ENCODE data around the gene ATRNL1. TPM values are rescaled to one million over a fixed set of nuclear protein-coding genes. Genes with fewer than 3 reads are reported as not detected.

The ATRNL1 gene
- total and polyA plus RNA-seq, 12 donors: 4.8 to 217 (median 92.4) TPM

DNA sequence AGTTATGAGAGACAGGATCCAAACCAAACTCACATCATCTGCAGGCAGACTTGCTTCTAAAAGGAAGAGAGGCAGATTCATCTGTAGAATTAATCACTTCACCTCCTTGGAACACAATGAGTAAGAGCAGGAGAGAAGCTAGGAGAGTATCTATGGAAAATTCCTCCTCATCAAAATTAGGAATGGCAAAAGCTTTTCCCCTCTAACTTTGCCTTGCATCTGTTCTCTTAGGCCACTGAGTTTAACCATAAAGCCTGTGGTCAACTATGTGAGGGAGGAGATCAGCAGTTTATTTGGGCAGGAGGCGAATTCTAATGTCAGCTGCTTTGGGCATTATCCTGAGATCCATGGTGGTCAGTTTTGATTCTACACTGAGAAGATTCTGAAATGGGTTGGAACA is 618.1 kb downstream of the ATRNL1 start:
- TF ChIP-seq, protein P1, sequence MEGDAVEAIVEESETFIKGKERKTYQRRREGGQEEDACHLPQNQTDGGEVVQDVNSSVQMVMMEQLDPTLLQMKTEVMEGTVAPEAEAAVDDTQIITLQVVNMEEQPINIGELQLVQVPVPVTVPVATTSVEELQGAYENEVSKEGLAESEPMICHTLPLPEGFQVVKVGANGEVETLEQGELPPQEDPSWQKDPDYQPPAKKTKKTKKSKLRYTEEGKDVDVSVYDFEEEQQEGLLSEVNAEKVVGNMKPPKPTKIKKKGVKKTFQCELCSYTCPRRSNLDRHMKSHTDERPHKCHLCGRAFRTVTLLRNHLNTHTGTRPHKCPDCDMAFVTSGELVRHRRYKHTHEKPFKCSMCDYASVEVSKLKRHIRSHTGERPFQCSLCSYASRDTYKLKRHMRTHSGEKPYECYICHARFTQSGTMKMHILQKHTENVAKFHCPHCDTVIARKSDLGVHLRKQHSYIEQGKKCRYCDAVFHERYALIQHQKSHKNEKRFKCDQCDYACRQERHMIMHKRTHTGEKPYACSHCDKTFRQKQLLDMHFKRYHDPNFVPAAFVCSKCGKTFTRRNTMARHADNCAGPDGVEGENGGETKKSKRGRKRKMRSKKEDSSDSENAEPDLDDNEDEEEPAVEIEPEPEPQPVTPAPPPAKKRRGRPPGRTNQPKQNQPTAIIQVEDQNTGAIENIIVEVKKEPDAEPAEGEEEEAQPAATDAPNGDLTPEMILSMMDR (IDR thresholded peaks at IDR 0.05): no peak
- no peak for TF ChIP-seq POLR2A (IDR thresholded peaks at IDR 0.05)
- intact Hi-C loops (cut with DNase I): no loop called here
- H3K27ac ChIP-seq: no peak overlapping the region

DNA sequence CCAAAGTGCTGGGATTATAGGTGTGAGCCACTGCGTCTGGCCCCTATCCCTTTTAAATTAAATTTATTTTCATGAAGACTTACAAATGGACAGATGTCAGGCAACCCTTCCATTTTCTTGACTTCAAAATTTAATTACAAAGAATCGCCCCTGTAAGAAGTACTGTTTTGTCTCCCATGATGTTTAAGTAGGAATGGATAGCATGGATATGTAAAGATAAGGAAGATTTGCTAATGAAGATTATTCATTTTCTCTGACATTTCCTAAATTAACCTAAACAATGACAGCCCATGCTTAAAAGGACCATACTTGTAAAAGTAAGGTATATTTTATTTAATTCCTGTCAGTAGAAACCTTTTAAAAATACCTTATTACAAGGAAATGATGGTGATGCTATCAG is 627.0 kb downstream of the ATRNL1 start:
- WGBS, 4 donors: 86 to 93% (median 91%) methylated on average over 2 of the region's 2 CpGs

More for the DNA sequence above, 618.1 kb downstream of the ATRNL1 start:
- H3K36me3 ChIP-seq (replicated peaks in 1 of 2): no peaks in the 10 kb centered on the region
- no peaks in the 10 kb centered on the region for H3K4me1 ChIP-seq (replicated peaks in 1 of 2)
- no peaks in the 10 kb centered on the region for H3K9me3 ChIP-seq (replicated peaks in 1 of 3)
- 86 to 94% (median 90%) methylated on average over 1 of the region's 1 CpG for WGBS, 4 donors
- H3K4me3 ChIP-seq: no peak overlapping the region
- H3K27me3 ChIP-seq: no peaks in the 10 kb centered on the region
- DNase-seq: no peak

DNA sequence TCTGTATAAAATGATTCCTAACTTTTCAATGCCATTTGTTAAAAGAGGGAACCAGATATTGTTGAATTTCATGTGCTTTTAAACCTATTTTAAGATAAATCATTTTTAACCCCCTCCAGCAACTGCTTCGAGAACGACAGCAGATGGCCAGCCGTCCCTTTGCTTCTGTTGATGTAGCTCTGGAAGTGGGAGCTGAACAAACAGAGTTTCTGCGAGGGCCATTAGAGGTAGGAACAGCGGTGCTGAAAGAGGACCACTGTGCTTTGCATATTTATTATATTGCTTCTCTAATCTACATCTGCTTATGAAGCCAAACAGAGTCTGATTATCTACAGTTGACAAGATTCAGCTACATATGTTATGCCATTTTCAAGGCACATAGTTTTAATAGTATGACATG is 634.0 kb downstream of the ATRNL1 start:
- intact Hi-C loops (cut with DNase I): no loop called here
- Histone ChIP-seq H3K27me3 (no peaks in the 10 kb centered on the region), H3K9me3 (replicated peaks in 1 of 3) (no peaks in the 10 kb centered on the region), H3K4me3 (no peak overlapping the region), H3K36me3 (replicated peaks in 1 of 2) (no peaks in the 10 kb centered on the region), H3K4me1 (replicated peaks in 1 of 2) (no peaks in the 10 kb centered on the region), H3K27ac (no peak overlapping the region)
- TF ChIP-seq, protein P1 (IDR thresholded peaks at IDR 0.05): no peak
- TF ChIP-seq POLR2A (IDR thresholded peaks at IDR 0.05): no peak
- 79 to 90% (median 84%) methylated on average over 5 of the region's 5 CpGs for WGBS, 4 donors
- DNase-seq: no peak

More for the DNA sequence above, 627.0 kb downstream of the ATRNL1 start:
- no peak for TF ChIP-seq POLR2A (IDR thresholded peaks at IDR 0.05)
- TF ChIP-seq, protein P1 (IDR thresholded peaks at IDR 0.05): no peak
- DNase-seq: no peak
- Histone ChIP-seq H3K9me3 (replicated peaks in 1 of 3) (no peaks in the 10 kb centered on the region), H3K4me1 (replicated peaks in 1 of 2) (no peaks in the 10 kb centered on the region), H3K36me3 (replicated peaks in 1 of 2) (no peaks in the 10 kb centered on the region), H3K27ac (no peak overlapping the region), H3K27me3 (no peaks in the 10 kb centered on the region), H3K4me3 (no peak overlapping the region)
- intact Hi-C loops (cut with DNase I): no loop called here

DNA sequence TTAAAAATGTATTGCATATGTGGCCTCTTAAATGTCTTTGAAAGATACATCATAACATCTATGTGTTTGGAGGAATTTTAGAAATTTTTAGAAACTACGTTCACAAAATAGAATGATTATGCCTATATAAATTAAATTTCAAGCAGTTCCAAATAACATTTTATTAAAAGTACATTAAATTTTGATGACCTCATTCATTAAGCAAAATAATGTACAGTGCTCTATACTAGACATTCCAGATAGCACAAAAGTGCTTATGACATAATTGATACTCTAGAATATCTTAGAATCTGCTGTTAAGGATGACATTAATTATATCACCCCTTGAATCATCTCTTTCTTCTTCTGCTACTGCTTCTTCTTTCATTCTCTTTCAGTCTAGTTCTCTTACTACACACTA is 650.9 kb downstream of the ATRNL1 start:
- no peak overlapping the region for H3K27ac ChIP-seq
- no peak for DNase-seq
- TF ChIP-seq, protein P1 (IDR thresholded peaks at IDR 0.05): no peak
- TF ChIP-seq POLR2A (IDR thresholded peaks at IDR 0.05): no peak
- no peaks in the 10 kb centered on the region for H3K36me3 ChIP-seq (replicated peaks in 1 of 2)
- peaks cover 0 to 13% of the 10 kb centered on the region in 2 donors for H3K4me1 ChIP-seq (replicated peaks in 1 of 2)
- H3K4me3 ChIP-seq: no peak overlapping the region
- no peaks in the 10 kb centered on the region for H3K9me3 ChIP-seq (replicated peaks in 1 of 3)
- intact Hi-C loops (cut with DNase I): no loop called here
- 78 to 89% (median 83%) methylated on average over 1 of the region's 1 CpG for WGBS, 4 donors
- no peaks in the 10 kb centered on the region for H3K27me3 ChIP-seq
